ENCODE data around the gene PRAMEF9.
"Not testable (repeated sequence)": the region's sequence is repeated elsewhere in the genome, so short reads cannot be mapped to it uniquely, and the experiment has no call there.

DNA sequence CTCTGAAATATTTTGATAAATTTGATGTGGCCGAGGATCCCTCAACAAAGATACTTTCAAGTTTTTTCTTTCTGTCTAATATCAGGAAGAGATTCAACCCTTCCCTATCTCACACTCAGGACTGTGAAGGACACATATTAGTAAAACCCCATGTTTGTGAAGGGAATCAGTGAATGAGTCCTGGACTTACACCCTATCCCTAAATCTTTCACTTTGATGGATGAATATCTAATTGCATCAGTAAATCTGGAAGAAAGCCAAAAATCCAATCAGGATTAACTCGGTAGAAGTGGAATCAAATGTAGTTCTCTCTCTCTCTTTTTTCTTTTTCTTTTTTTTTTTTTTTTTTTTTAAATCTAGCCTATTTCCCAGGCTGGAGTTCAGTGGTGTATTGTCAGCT, at the start of gene PRAMEF9:
- not testable (repeated sequence) for TF ChIP-seq MAX, CTCF (IDR thresholded peaks at IDR 0.05; ENCODE audit: low read depth, low read length)
